Right lobe of liver (tissue), 4 donors: ENCODE measurements around the gene PDHA2.

ENCODE experiments used
- CTCF ChIP-seq, 4 donors: fragments of 200-600 bp in 3 of 4; fragments of 450-650 bp in 1 of 4; IDR thresholded peaks; one replicate each; pipeline versions ENCODE4 v1.5.1 to v1.8.0; 2016 to 2022; ENCODE audit warnings: antibody characterized with exemption in 4 of 4, mild to moderate bottlenecking in 2 of 4
- POLR2A ChIP-seq: fragments of 450-650 bp; IDR thresholded peaks from one replicate; pipeline ENCODE4 v1.6.1; 2017; ENCODE audit warnings: antibody characterized with exemption, mild to moderate bottlenecking
- donor health status: DM: no; HTN: no; CAD: no.
- donor health status: DM: no; HTN: no; CAD: no.
- donor health status: DM: no; HTN: yes; CAD: no.

- TF ChIP-seq CTCF (IDR thresholded peaks at IDR 0.05): no peak
- TF ChIP-seq POLR2A: no peak
These were observed 37.7 kb downstream of the PDHA2 start for GRCh38 chr4:95877636-95878035.
